HG02852 (cell line): Measurements from ENCODE around the gene DDX10.

Experiments used
- ATAC-seq: cut with Tn5 transposase; IDR thresholded peaks from one replicate; pipeline ENCODE4 v1.9.1; 2021; ENCODE audit warnings: mild to moderate bottlenecking, moderate library complexity; ENCODE audit not compliant: unreplicated experiment

DDX10 gene

GRCh38 chr11:108865406-108865805 is 200.5 kb downstream of the DDX10 start:
- ATAC-seq: no peak

- ATAC-seq: no peak
Observed at GRCh38 chr11:108866781-108867180, 201.9 kb downstream of the DDX10 start.

GRCh38 chr11:108870373-108871020 is 205.6 kb downstream of the DDX10 start:
- ATAC-seq: no peak

- ATAC-seq: no peak
Observed at GRCh38 chr11:108871152-108871551, 206.3 kb downstream of the DDX10 start.

DNA sequence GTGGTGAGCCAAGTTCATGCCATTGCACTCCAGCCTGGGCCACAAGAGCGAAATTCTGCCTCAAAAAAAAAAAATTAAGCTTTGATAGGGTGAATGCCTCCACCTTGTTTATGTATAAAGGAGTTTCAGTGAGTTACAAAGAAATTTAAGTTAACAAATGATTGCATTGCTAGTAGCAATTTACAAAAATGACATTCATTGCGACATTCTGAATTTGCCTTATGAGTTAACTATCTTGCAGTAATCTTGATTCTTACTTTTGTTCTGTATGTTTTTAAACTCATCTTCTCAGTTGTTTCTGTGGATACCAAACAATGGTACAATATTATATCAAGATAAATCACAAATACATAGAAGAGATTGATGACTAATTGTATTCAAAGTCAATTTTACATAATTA is 207.0 kb downstream of the DDX10 start:
- ATAC-seq: no peak

GRCh38 chr11:108872781-108873291 is 208.0 kb downstream of the DDX10 start:
- ATAC-seq: no peak

GRCh38 chr11:108873310-108873709 is 208.4 kb downstream of the DDX10 start:
- ATAC-seq: no peak

GRCh38 chr11:108873941-108874340 is 209.1 kb downstream of the DDX10 start:
- no peak for ATAC-seq

- no peak for ATAC-seq
Observed at GRCh38 chr11:108875134-108875533, 210.3 kb downstream of the DDX10 start.

- no peak for ATAC-seq
Observed at GRCh38 chr11:108877178-108877577, 212.3 kb downstream of the DDX10 start.

- ATAC-seq: no peak
Observed at GRCh38 chr11:108880510-108880909, 215.6 kb downstream of the DDX10 start.

DNA sequence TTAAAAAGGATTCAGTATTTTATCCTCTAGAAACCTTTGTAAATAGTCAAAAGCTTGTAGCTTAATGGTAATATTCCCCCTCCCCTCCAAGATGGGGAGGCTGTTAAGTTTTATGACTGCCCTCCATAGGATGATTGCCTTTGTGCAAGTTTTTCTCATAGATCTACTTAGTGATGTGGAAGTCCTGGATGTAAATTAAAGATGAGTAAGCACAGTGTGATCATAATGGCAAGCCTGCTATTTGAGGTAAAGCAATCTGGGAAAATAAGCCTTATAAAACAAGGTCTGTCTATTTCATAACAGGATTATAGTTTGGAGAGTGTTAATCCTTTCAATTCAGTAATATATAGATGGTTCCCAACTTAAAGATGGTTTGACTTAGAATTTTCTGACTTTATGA is 216.3 kb downstream of the DDX10 start:
- no peak for ATAC-seq

GRCh38 chr11:108882211-108882831 is 217.5 kb downstream of the DDX10 start:
- ATAC-seq: no peak

DNA sequence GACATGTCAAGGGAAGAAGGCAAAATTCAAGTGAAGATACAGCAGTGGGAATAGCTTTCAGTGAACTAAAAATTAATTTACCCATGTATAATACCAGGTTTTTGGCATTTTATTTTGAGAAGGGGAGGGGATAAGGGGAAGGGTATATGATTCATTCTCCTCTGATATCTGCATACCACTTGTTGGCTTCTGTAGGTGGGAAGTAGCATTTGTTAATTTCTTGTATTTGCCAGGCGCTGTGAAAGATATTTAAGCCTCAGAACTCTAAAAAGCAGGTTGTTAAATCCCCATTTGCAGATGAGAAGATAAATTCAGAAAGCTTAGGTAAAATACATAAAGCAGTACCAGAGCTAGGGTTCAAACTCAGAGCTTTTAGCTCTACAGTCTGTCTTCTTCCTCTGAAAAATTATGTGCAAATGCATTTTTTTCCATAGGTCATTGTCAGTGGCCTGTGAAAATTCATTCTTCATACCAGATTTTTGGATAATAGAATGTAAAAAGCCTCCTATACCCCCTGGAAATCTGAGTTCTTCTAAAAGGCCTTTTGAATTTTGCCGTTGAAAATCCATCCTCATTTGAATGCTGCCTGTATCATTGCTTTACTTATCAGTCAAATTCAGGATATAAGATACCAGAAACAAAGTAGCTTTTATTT is 221.3 kb downstream of the DDX10 start:
- ATAC-seq: no peak

DNA sequence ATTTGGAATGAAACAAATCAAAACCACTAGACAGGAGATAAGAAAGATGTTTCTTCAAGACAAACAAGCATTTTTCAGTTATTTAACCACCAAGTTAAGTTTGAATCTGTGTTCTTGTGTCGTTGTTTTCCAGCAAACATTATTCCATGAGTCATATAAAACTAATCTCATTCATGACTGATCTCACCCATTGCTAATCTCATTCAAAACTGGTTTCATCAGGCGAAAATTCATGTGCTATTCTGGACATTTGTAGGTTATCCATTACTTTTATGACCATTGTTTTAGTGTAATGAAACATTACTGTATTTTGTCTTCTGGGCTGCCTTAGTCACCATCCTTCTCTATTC is 221.8 kb downstream of the DDX10 start:
- no peak for ATAC-seq

GRCh38 chr11:108887436-108888238 is 222.8 kb downstream of the DDX10 start:
- no peak for ATAC-seq

DNA sequence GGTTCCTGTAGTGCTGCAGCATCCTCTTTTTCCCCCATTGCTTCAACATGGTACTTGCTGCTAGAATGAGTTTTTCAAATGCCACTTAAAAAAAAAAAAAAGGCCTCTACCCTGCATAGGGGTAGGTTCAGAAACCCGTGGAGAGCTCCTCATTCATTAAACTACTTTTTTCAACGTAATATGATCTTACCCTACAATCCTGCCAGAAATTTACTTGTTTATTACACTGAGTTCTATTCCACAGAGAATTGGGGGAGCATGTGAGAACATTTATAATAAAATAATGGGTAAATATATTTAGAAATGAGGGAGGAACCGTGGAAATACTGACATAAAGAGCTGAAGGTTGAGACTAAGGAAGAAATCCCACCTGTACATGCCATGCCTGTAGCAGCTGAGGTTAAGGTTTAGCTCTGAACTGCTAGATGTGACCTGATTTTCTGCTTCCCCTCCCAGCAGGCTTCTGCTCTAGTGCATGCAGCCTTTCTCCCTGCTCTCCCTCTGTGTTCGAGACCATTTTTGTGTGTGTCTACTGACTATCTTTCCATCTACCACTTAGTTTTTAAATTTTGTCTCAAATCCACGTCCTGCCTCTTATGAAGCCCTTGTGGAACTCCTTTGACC is 225.7 kb downstream of the DDX10 start:
- no peak for ATAC-seq

DNA sequence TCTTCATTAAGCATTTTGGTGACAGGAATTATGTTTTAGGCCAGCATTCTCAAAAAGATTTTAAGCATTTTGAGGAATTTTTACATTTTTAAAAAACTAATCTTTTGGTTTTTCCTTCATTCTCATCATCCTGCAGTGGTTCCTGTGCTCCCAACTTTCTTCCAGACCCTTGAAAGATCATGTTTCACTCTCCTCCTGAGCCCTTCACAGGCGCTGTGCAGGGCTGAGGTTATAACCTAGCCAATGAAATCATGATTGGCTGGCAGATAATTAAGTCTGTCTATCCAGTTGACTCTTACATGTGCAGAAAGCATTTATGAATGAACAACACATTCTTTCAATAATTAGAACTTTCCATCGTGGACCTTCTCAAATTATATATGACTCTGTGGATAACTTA is 226.3 kb downstream of the DDX10 start:
- ATAC-seq: no peak

GRCh38 chr11:108891909-108892511 is 227.1 kb downstream of the DDX10 start:
- ATAC-seq: no peak
